ENCODE results near the gene NLRP6.
"Not testable (repeated sequence)": the region's sequence is repeated elsewhere in the genome, so short reads cannot be mapped to it uniquely, and the experiment has no call there.

Gene NLRP6

GRCh38 chr11:308740-309665 lies 30.8 kb downstream of the NLRP6 start:
- POLR2A ChIA-PET, result interaction anchor here (1.1 to 1.4 kb wide), 2 partner anchors 47 to 140 kb away, joined by 3 to 4 read pairs; no protein-coding TSS in a partner anchor
- 0 out of 2 replicates have a peak, but pooled peaks have one; percentile 19 for TF ChIP-seq L3MBTL2 (conservative IDR thresholded peaks at IDR 0.05)
- not testable (repeated sequence) for DNase-seq (ENCODE audit: extremely low spot score)
- CTCF ChIA-PET, result interaction anchor here (0.6 kb wide), 1 partner anchor 103 kb away, joined by 3 read pairs; no protein-coding TSS in a partner anchor

DNA sequence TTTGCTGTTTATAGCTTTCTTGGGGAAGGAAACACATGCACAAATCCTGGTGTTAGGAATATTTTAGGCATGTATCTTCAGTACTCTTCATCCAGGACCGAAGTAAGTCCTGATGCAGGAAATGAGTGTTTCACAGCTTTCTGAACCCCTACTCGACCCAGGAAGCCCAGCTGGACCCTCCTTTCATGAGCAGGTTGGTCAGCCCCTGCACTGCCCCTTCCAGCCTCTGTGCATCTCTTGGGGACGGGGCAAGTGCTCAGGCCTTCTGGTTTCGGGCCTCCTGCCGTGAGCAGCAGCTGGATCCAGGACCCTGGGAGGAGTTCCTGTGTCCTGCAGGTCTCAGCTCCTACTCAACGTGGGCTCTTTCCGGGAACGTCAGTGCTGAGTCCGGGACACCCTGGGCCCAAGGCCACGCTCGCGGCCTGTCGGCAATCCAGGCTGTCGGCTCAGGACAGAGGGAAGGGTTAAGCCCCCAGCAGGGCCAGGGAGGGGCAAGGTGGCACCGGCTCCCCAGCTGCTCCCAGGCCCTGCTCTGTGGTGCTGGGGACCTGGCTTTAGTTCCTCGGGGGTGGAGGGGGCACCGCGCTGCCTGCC lies 31.9 kb downstream of the NLRP6 start:
- DNase-seq (ENCODE audit: extremely low spot score), result not testable (repeated sequence)
- POLR2A ChIA-PET, result interaction anchor here (1.1 to 1.4 kb wide), 2 partner anchors 45 to 139 kb away, joined by 3 to 4 read pairs; no protein-coding TSS in a partner anchor
- CTCF ChIA-PET, result interaction anchor here (0.8 kb wide), 1 partner anchor 17 kb away, joined by 3 read pairs; no protein-coding TSS in a partner anchor

DNA sequence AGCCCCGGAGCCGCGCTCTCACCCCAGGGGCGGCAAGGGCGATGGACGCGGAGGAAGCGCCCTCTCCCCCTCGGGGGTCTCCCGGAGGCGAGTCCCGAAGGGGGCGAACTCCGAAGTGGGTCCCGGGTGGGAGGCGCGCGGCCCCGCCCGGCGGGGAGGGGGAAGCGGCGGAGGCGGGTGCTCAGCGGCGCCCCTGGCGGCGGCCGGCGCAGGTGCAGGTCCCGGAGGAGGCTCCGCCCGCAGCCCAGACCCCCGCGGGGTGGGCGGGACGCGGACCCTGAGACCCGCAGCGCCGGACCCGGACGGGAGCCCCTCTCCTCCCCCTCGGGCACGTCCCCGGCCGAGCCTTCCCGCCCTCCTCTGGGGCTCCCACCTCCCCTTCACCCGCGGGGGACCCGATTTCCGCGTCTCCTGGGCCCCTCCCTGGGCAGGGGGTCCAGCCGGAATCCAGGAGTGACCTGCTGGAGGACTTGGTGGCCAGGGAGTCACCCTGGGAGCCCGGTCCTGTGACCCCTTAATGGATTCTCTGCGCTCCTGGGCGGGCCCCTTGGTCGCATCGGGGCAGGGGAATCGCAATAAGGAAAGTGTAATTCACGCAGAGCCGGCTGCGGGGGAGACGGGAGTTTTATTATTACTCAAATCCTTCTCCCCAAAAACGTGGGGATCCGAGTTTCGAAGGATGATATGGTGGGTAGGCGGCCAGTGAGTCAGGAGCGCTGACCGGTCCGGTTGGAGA lies 33.0 kb downstream of the NLRP6 start:
- POLR2A ChIA-PET; DNase-seq (ENCODE audit: extremely low spot score); CTCF ChIA-PET: not testable (repeated sequence)

- DNase-seq (ENCODE audit: extremely low spot score), result no peak
- POLR2A ChIA-PET, result no interaction called here
- TF ChIP-seq FOXM1 (IDR thresholded peaks at IDR 0.05; ENCODE audit: borderline replicate concordance) (no peak), L3MBTL2 (conservative IDR thresholded peaks at IDR 0.05) (no peak), ELF4 (IDR thresholded peaks at IDR 0.05) (no peak), TARDBP (IDR thresholded peaks at IDR 0.05) (no peak), LEF1 (IDR thresholded peaks at IDR 0.05; ENCODE audit: borderline replicate concordance) (no peak), ARNT (IDR thresholded peaks at IDR 0.05) (no peak), SP1 (IDR thresholded peaks at IDR 0.05) (no peak), FOXA1 (IDR thresholded peaks at IDR 0.05) (no peak), ZNF384 (IDR thresholded peaks at IDR 0.05) (no peak), SUZ12 (IDR thresholded peaks at IDR 0.05) (no peak), BHLHE40 (IDR thresholded peaks at IDR 0.05; ENCODE audit: borderline replicate concordance) (no peak), NFRKB (IDR thresholded peaks at IDR 0.05) (no peak)
- TF ChIP-seq, protein P1, sequence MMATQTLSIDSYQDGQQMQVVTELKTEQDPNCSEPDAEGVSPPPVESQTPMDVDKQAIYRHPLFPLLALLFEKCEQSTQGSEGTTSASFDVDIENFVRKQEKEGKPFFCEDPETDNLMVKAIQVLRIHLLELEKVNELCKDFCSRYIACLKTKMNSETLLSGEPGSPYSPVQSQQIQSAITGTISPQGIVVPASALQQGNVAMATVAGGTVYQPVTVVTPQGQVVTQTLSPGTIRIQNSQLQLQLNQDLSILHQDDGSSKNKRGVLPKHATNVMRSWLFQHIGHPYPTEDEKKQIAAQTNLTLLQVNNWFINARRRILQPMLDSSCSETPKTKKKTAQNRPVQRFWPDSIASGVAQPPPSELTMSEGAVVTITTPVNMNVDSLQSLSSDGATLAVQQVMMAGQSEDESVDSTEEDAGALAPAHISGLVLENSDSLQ (IDR thresholded peaks at IDR 0.05), result no peak
- CTCF ChIA-PET, result no interaction called here
Observed at GRCh38 chr11:312092-312816, 34.0 kb downstream of the NLRP6 start.

DNA sequence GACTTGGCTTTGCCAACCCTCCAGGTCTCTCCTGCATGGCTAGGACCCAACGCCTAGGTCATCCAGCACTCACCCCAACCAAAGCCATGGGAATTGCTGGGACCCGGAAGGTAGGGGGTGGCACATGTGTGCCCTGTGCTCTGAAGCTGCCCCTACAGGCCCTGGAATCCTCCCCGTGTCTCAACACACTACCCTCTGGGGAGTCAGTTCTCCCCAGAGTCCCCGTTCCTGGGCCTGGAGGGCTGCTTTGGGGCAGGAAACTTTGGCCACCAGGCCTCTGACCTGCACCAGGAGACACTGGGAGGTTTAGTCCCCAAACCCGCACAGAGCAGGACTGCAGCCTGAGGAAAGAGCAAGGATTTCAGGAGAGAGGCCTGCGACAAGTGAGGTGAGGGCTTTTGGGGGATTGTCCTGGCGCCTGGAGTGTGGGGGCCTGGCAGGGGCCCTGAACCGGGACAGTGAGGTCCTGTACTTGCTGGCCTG lies 35.1 kb downstream of the NLRP6 start:
- TF ChIP-seq FOXM1 (IDR thresholded peaks at IDR 0.05; ENCODE audit: borderline replicate concordance) (no peak), TARDBP (IDR thresholded peaks at IDR 0.05) (no peak), FOXA1 (IDR thresholded peaks at IDR 0.05) (no peak), SUZ12 (IDR thresholded peaks at IDR 0.05) (no peak)
- ChIA-PET CTCF (no interaction called here), POLR2A (no interaction called here)
- DNase-seq (ENCODE audit: extremely low spot score), result no peak

DNA sequence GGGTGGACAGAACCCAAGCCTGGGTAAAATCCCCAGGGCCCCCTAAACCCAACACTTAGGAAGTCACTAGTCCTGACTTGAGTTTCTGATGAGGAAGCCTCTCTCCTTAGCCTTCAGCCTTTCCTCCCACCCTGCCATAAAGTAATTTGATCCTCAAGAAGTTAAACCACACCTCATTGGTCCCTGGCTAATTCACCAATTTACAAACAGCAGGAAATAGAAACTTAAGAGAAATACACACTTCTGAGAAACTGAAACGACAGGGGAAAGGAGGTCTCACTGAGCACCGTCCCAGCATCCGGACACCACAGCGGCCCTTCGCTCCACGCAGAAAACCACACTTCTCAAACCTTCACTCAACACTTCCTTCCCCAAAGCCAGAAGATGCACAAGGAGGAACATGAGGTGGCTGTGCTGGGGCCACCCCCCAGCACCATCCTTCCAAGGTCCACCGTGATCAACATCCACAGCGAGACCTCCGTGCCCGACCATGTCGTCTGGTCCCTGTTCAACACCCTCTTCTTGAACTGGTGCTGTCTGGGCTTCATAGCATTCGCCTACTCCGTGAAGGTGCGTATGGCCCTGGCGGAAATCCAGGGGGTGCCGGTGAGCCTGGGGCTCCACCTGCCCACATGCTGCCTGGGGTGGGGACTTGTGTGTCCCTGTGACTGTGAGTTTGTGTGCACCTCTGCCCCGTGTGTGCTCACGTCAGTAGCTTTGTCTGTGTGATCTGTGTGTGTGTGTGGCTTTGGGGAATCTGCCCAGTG lies 35.8 kb downstream of the NLRP6 start, which contains the start of gene IFITM1:
TSS of gene IFITM1 (plus strand) at position 254 of the 767 bp plus-strand sequence. CDS start at position 385, 131 bp downstream.
- CTCF ChIA-PET, result no interaction called here
- DNase-seq (ENCODE audit: extremely low spot score), result no peak

GRCh38 chr11:314554-314875 lies 36.3 kb downstream of the NLRP6 start:
- POLR2A ChIA-PET; DNase-seq (ENCODE audit: extremely low spot score); CTCF ChIA-PET: not testable (repeated sequence)

More for the DNA sequence above, 35.8 kb downstream of the NLRP6 start, which contains the start of gene IFITM1:
- no peak for TF ChIP-seq LEF1 (IDR thresholded peaks at IDR 0.05; ENCODE audit: borderline replicate concordance)
- no peak for TF ChIP-seq SP1 (IDR thresholded peaks at IDR 0.05)
- no peak for TF ChIP-seq ARNT (IDR thresholded peaks at IDR 0.05)
- TF ChIP-seq SUZ12 (IDR thresholded peaks at IDR 0.05), result no peak
- TF ChIP-seq L3MBTL2 (conservative IDR thresholded peaks at IDR 0.05), result no peak
- no peak for TF ChIP-seq FOXK2 (IDR thresholded peaks at IDR 0.05)
- no peak for TF ChIP-seq ELF4 (IDR thresholded peaks at IDR 0.05)
- TF ChIP-seq FOXA1 (IDR thresholded peaks at IDR 0.05), result no peak
- POLR2A ChIA-PET, result no interaction called here

Measured in HEK293T (cell line).